OCI-LY1 (cell line): ENCODE measurements around the gene CLEC19A.

Source experiments
- EZH2 ChIP-seq: fragments of 200-600 bp; sonication (generic), shearing (Covaris generic); IDR thresholded peaks from 2 replicates; pipeline ENCODE4 v1.8.0; 2017; ENCODE audit warnings: borderline replicate concordance, mixed run types, mild to moderate bottlenecking, antibody characterized with exemption, low read length, moderate library complexity, mixed read lengths
- TF ChIP-seq, protein P1 (sequence below): fragments of 200-600 bp; sonication (generic), shearing (Covaris generic); IDR thresholded peaks from 2 replicates; pipeline ENCODE4 v1.5.1; 2017; ENCODE audit warnings: mild to moderate bottlenecking, antibody characterized with exemption, low read length, moderate library complexity, mixed read lengths

DNA sequence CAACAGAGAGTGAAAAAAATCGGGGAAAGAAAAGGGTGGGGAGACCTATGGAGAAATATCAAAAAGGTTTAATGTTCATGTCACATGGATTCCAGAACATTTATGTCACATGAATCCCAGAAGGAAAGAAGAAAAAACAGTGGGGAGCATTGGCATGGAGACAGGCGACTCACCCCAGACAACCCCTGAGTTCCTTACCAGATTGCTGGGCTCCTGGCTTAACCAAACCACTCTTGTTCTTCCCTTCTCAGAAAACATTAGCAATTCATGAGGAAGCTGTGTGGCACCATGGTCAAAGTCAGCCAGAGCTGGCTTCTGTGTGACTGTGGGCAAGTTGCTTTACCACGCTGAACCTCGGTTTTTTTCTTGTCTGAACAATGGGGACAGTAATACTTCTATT lies 49.6 kb upstream of the CLEC19A start:
- TF ChIP-seq, protein P1, sequence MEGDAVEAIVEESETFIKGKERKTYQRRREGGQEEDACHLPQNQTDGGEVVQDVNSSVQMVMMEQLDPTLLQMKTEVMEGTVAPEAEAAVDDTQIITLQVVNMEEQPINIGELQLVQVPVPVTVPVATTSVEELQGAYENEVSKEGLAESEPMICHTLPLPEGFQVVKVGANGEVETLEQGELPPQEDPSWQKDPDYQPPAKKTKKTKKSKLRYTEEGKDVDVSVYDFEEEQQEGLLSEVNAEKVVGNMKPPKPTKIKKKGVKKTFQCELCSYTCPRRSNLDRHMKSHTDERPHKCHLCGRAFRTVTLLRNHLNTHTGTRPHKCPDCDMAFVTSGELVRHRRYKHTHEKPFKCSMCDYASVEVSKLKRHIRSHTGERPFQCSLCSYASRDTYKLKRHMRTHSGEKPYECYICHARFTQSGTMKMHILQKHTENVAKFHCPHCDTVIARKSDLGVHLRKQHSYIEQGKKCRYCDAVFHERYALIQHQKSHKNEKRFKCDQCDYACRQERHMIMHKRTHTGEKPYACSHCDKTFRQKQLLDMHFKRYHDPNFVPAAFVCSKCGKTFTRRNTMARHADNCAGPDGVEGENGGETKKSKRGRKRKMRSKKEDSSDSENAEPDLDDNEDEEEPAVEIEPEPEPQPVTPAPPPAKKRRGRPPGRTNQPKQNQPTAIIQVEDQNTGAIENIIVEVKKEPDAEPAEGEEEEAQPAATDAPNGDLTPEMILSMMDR = no peak
- TF ChIP-seq EZH2 = no peak
